Measurements from ENCODE around the gene DOC2A. TPM values are rescaled to one million over a fixed set of nuclear protein-coding genes. Genes with fewer than 3 reads are reported as not detected.

DOC2A gene
- total and polyA plus RNA-seq, 2 of the 4 experiments (the other 2 are of a cell fraction) = under 0.01 to 0.48 TPM

GRCh38 chr16:30053376-30054015 lies 42.7 kb upstream of the DOC2A start:
- Histone ChIP-seq H3K27ac (ENCODE audit: insufficient read depth, low read length) (peak overlapping the region; percentile 69), H3K56ac (ENCODE audit: extremely low read depth, insufficient read depth, low read length) (peak overlapping the region; percentile 40), H2AK9ac (replicated peaks; ENCODE audit: low read depth, low read length, poor library complexity) (peak overlapping the region; percentile 97), H3K4me2 (ENCODE audit: low read depth, low read length) (peak overlapping the region; percentile 89), H2AFZ (replicated peaks; ENCODE audit: low read length, poor library complexity) (peak overlapping the region; percentile 94), H2BK5ac (ENCODE audit: low read depth, low read length, poor library complexity, severe bottlenecking) (peak overlapping the region; percentile 65), H3K79me1 (ENCODE audit: low read depth in 1 of 2, low read length in 2 of 2) (peaks cover 6 to 42% of the 10 kb centered on the region in 2 experiments; a peak in 2 of 4 replicates), H3K9me3 (ENCODE audit: control insufficient read depth, insufficient read depth, low read length) (no peaks in the 10 kb centered on the region), H3K9me1 (ENCODE audit: insufficient read depth, low read length) (peaks cover 14% of the 10 kb centered on the region), H4K8ac (ENCODE audit: low read depth in 2 of 2, low read length in 2 of 2) (peak overlapping the region; percentile 30 to 59; a peak in 2 of 4 replicates), H3K14ac (replicated peaks; ENCODE audit: low read depth, low read length) (peak overlapping the region; percentile 88), H4K5ac (ENCODE audit: low read depth, low read length) (no peak overlapping the region), H2BK120ac (ENCODE audit: low read depth, low read length) (peak overlapping the region; percentile 76; the same call in 1 of the 2 replicates), H3K18ac (ENCODE audit: low read depth, low read length) (no peak overlapping the region), H3K36me3 (ENCODE audit: control insufficient read depth, insufficient read depth, low read length) (no peaks in the 10 kb centered on the region), H3K9ac (ENCODE audit: low read depth, low read length) (peak overlapping the region; percentile 59), H2BK15ac (ENCODE audit: low read depth, low read length) (peak overlapping the region; percentile 0; the same call in 1 of the 3 replicates), H3K4me1 (ENCODE audit: control insufficient read depth, insufficient read depth, low read length) (peaks cover 7% of the 10 kb centered on the region), H3K4ac (ENCODE audit: low read depth, low read length) (peak overlapping the region; percentile 86), H2AK5ac (ENCODE audit: low read depth, low read length) (peak overlapping the region; percentile 81), H3K27me3 (ENCODE audit: control insufficient read depth, insufficient read depth, low read length) (no peaks in the 10 kb centered on the region), H4K91ac (ENCODE audit: insufficient read depth, low read depth, low read length) (peak overlapping the region; percentile 78), H3K4me3 (ENCODE audit: insufficient read depth, low read depth, low read length) (peak overlapping the region; percentile 61), H4K20me1 (ENCODE audit: insufficient read depth, low read length) (no peaks in the 10 kb centered on the region; the same call in 1 of the 2 replicates), H3K23ac (ENCODE audit: low read depth, low read length) (no peak overlapping the region), H2BK20ac (ENCODE audit: low read depth, low read length) (peak overlapping the region; percentile 63; the same call in 1 of the 2 replicates)
- dilution Hi-C loops (cut with HindIII; ENCODE audit: low sequenced_read_pairs, unreplicated experiment) = no loop called here
- intact Hi-C loops (cut with micrococcal nuclease) = no loop called here
- ChIA-PET CTCF (no interaction called here), POLR2A (ENCODE audit: unreplicated experiment) (interaction anchor here (0.8 kb wide), 1 partner anchor 12 kb away, joined by 4 read pairs; no protein-coding TSS in a partner anchor)
- BruUV-seq (replicated peaks) = no TSS peak
- ATAC-seq (ENCODE audit: low read depth) (peak; percentile 69), DNase-seq (peak; percentile 57)
- no peak for TF ChIP-seq NFE2L2 (IDR thresholded peaks at IDR 0.05; ENCODE audit: low read depth, low read length)
- no peak for TF ChIP-seq CEBPB (IDR thresholded peaks at IDR 0.05; ENCODE audit: low read depth, low read length)
- TF ChIP-seq CTCF (conservative IDR thresholded peaks at IDR 0.05; ENCODE audit: low read depth, low read length) = no peak
- TF ChIP-seq RCOR1 (IDR thresholded peaks at IDR 0.05; ENCODE audit: insufficient replicate concordance, low read length) = no peak
- no peak for TF ChIP-seq RFX5 (IDR thresholded peaks at IDR 0.05; ENCODE audit: low read depth, low read length)
- TF ChIP-seq USF2 (IDR thresholded peaks at IDR 0.05; ENCODE audit: low read depth, low read length) = no peak
- 0 out of 2 replicates have a peak, but pooled peaks have one; percentile 26 for TF ChIP-seq MAZ (IDR thresholded peaks at IDR 0.05; ENCODE audit: borderline replicate concordance, low read depth, low read length)
- TF ChIP-seq MXI1 (IDR thresholded peaks at IDR 0.05; ENCODE audit: borderline replicate concordance, low read depth, low read length) = 0 out of 2 replicates have a peak, but pooled peaks have one; percentile 33
- no peak for TF ChIP-seq CHD1 (IDR thresholded peaks at IDR 0.05; ENCODE audit: low read depth, low read length)
- TF ChIP-seq SMC3 (IDR thresholded peaks at IDR 0.05; ENCODE audit: low read depth, low read length) = no peak
- TF ChIP-seq BHLHE40 (IDR thresholded peaks at IDR 0.05; ENCODE audit: low read depth, low read length) = 0 out of 2 replicates have a peak, but pooled peaks have one; percentile 12
- in situ Hi-C loops (cut with MboI; ENCODE audit: low sequenced_read_pairs) = no loop called here
- 10% methylated on average over 7 of the region's 19 CpGs; no CpG with 5 or more reads in 1 of the 2 experiments for WGBS, 2 experiments (ENCODE audit: extremely low coverage in 2 of 2, insufficient read length in 1 of 2)

All from IMR-90 (cell line).